Psoas muscle (tissue), 8 donors: Measurements from ENCODE around the gene PRRX1. TPM values are rescaled to one million over a fixed set of nuclear protein-coding genes. Genes with fewer than 3 reads are reported as not detected.

ENCODE experiments used
- ATAC-seq, 4 donors: fragments of 200-7000 bp; cut with Tn5 transposase; one replicate each; pipeline ENCODE4 v1.9.1; 2020; ENCODE audit warnings: moderate library complexity in 3 of 4, mild to moderate bottlenecking in 2 of 4
- DNase-seq, 2 donors: peaks; one replicate each; pipeline ENCODE4 v3.0.0-alpha.2; 2020
- H3K27ac ChIP-seq: fragments of 200-600 bp; one replicate; pipeline ENCODE4 v1.8.0; 2022
- H3K27me3 ChIP-seq, 3 donors: fragments of 200-600 bp in 1 of 3; one replicate each; pipeline versions ENCODE4 v1.6.1 to v1.8.0; 2013 to 2022; ENCODE audit warnings: low read length in 2 of 3, mild to moderate bottlenecking in 2 of 3, moderate library complexity in 1 of 3; ENCODE audit not compliant: insufficient read depth in 3 of 3
- H3K36me3 ChIP-seq, 2 donors: fragments of 200-600 bp in 1 of 2; one replicate each; pipeline versions ENCODE4 v1.6.1 to v1.8.0; 2013 to 2022; ENCODE audit warnings: low read depth in 1 of 2, mild to moderate bottlenecking in 1 of 2, moderate library complexity in 1 of 2; ENCODE audit not compliant: insufficient read depth in 1 of 2
- H3K4me1 ChIP-seq: fragments of 200-600 bp; one replicate; pipeline ENCODE4 v1.8.0; 2022
- H3K4me3 ChIP-seq: fragments of 200-600 bp; one replicate; pipeline ENCODE4 v1.8.0; 2022; ENCODE audit warnings: mild to moderate bottlenecking
- H3K9me3 ChIP-seq: fragments of 200-600 bp; one replicate; pipeline ENCODE4 v1.8.0; 2022
- WGBS, 3 donors: extraction: QIAGEN DNeasy Blood & Tissue Kit; methylation state at CpG; one replicate each; pipeline versions ENCODE4 v1.1.6 to v1.1.7; 2013; 5-methylcytosine and 5-hydroxymethylcytosine counted together
- intact Hi-C, 2 donors: fragments of 100-400 bp; cut with DNase I; formaldehyde crosslinking; loops; one replicate each; pipeline versions ENCODE4 v1.11.0 to v1.14.2; 2022
- polyA plus RNA-seq, 3 donors: library from polyadenylated mRNA; stranded (reverse); fragments of 200-250 nt; gene quantifications; one replicate each; pipeline ENCODE4 v1.2.3, GENCODE V29; 2013
- total RNA-seq, 4 donors: library from RNA; stranded (reverse); fragmentation: NEBNext Ultra II Directional in 2 of 4; extraction: Animal tissue kit (Norgen Biotek cat#: 25700) in 2 of 4; gene quantifications; one replicate each; pipeline versions ENCODE4 v1.2.1 to v1.2.4, GENCODE V29; 2021 to 2023
- TF ChIP-seq, protein P1 (sequence below): fragments of 200-600 bp; IDR thresholded peaks from one replicate; pipeline ENCODE4 v1.8.0; 2022; ENCODE audit warnings: antibody characterized with exemption
- donor health status: healthy with polysubstance abuse.
- donor health status: DM: no; HTN: no; CAD: no; lungs with moderate emphysema.
- donor health status: Bipolar disorder and iron deficiency.
- donor health status: healthy.
- donor health status: DM: yes; HTN: yes; CAD: no.
- donor health status: DM: no; HTN: no; CAD: no.
- donor health status: DM: no; HTN: no; CAD: no.
- donor health status: DM: yes; HTN: yes; CAD: no.

The PRRX1 gene
- total and polyA plus RNA-seq, 7 donors = 27.7 to 256 (median 64.1) TPM

DNA sequence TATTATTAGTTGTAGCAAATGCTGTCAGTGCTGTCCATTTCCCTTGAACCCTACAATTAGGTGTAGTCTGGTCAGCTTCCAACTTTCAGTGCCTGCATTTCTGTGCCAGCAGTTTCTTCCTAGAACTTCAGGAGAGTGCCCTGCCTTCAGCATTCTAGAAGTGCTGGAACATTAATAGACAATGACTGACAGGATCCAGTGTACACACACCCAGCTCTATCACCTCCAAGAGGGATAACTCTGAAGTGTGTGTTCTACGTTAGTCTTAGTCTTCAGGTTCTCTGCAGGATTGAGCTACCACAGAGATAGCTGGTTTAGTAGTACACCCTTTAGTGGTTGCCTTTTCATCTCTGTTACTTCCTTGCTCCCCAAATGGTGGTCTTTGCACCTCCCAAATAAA lies 61.4 kb downstream of the PRRX1 start:
- Histone ChIP-seq H3K9me3 (no peaks in the 10 kb centered on the region), H3K27ac (peak overlapping the region; percentile 97), H3K4me3 (no peak overlapping the region), H3K4me1 (peaks cover 26% of the 10 kb centered on the region), H3K36me3 (peaks cover 0 to 62% of the 10 kb centered on the region in 2 donors), H3K27me3 (no peaks in the 10 kb centered on the region)
- TF ChIP-seq, protein P1, sequence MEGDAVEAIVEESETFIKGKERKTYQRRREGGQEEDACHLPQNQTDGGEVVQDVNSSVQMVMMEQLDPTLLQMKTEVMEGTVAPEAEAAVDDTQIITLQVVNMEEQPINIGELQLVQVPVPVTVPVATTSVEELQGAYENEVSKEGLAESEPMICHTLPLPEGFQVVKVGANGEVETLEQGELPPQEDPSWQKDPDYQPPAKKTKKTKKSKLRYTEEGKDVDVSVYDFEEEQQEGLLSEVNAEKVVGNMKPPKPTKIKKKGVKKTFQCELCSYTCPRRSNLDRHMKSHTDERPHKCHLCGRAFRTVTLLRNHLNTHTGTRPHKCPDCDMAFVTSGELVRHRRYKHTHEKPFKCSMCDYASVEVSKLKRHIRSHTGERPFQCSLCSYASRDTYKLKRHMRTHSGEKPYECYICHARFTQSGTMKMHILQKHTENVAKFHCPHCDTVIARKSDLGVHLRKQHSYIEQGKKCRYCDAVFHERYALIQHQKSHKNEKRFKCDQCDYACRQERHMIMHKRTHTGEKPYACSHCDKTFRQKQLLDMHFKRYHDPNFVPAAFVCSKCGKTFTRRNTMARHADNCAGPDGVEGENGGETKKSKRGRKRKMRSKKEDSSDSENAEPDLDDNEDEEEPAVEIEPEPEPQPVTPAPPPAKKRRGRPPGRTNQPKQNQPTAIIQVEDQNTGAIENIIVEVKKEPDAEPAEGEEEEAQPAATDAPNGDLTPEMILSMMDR = no peak
- no peak for DNase-seq
- ATAC-seq = peak in 2 of 4 donors; percentile 35 to 52
- intact Hi-C loops = no loop called here
- 22 to 59% (median 25%) methylated on average over 1 of the region's 1 CpG for WGBS, 3 donors

DNA sequence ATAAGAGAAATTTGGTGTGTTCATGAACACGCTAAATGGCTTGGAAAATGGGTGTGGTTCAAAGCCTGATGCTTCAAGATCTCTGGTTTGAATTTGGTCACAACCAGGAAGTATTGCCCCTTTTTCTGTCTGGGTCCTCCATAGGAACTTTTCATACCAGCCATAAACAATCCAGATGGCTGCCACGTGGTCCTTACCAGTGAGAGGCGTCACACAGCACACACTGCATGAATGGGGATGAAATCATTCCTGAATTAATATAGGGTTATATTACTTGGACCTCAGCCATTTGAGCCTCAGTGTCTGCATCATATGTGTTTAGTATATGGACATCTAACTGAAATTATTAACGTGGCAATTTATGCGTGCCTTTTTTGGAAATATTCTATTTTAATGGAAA lies 64.0 kb downstream of the PRRX1 start:
- Histone ChIP-seq H3K4me3 (no peak overlapping the region), H3K36me3 (peaks cover 0 to 35% of the 10 kb centered on the region in 2 donors), H3K9me3 (no peaks in the 10 kb centered on the region), H3K27ac (peak overlapping the region; percentile 97), H3K4me1 (peaks cover 41% of the 10 kb centered on the region), H3K27me3 (no peaks in the 10 kb centered on the region)
- WGBS, 3 donors = 66 to 81% (median 80%) methylated on average over 5 of the region's 5 CpGs
- DNase-seq (no peak), ATAC-seq (no peak)
- intact Hi-C loops = no loop called here
- TF ChIP-seq, protein P1 = no peak

DNA sequence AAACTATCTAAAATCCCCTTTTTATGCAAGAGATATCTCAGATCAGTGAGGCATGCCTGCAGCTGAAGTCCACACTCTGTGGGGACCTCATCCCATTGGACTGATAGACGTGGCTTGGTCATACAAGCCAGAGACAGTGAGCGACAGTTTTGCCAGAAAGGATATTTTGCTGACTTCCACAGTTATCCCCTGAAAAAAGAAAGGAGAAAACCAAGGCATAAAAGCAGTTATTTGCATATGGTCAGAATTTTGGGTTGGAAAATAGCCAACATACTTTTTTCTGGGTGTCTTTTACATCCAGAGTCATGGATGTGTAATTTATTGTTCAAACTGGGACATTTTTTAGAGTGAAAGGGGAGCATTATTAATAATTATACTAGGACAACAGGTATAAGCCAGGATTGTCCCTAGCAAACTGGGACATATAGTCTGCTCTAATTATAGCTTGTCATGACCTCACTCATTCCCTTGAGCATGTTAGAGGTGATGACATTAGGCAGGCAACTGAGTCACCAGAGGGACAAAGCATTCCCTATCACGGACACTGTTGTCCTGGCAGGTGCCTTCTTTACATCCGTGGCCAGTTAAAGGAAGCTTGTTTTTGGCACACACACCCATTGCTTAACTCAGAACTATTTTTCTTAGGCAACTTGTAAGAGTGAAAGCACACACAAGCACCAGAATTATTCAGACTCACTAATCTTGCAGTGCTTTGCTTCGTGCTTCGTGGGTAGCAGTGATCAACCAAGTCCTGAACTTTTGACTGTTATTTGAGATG lies 65.5 kb downstream of the PRRX1 start:
- 27 to 35% (median 31%) methylated on average over 6 of the region's 6 CpGs for WGBS, 3 donors
- DNase-seq = peak; percentile 52 to 69
- TF ChIP-seq, protein P1 = no peak
- Histone ChIP-seq H3K27me3 (no peaks in the 10 kb centered on the region), H3K36me3 (peaks cover 0 to 23% of the 10 kb centered on the region in 2 donors), H3K4me3 (peak overlapping the region; percentile 48), H3K4me1 (peaks cover 49% of the 10 kb centered on the region), H3K9me3 (no peaks in the 10 kb centered on the region), H3K27ac (peak overlapping the region; percentile 97)
- peak; percentile 83 to 94 (median 92) for ATAC-seq
- intact Hi-C loops = loop anchor here (5.0 to 10.0 kb wide), 3 partner anchors 37 to 195 kb away; partner anchors contain the start of gene GORAB (in 1 of the 2)

DNA sequence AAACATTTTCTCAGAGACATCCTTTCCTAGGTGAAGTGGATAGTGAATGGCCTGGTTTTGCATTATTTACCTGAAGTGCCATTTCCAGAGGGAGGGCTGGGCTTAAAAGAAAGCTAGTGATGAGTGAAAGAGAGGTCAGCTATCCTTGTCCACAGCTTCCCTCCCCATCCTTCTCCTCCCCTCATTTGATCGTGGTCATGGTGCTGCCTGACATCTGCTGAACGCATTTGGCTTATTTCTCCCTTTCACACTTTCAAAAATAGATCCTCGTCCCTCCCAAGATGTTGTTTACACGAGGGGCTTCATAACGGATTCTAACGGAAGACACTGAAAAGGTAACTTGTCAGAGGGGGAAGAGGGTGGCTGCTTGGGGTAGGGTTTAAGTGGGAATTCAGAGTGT lies 66.1 kb downstream of the PRRX1 start:
- TF ChIP-seq, protein P1 = no peak
- no peak for DNase-seq
- Histone ChIP-seq H3K27me3 (no peaks in the 10 kb centered on the region), H3K4me1 (peaks cover 51% of the 10 kb centered on the region), H3K36me3 (peaks cover 0 to 23% of the 10 kb centered on the region in 2 donors), H3K27ac (peak overlapping the region; percentile 97), H3K4me3 (peak overlapping the region; percentile 48), H3K9me3 (no peaks in the 10 kb centered on the region)
- 11 to 22% (median 22%) methylated on average over 6 of the region's 6 CpGs for WGBS, 3 donors
- ATAC-seq = peak in 3 of 4 donors; percentile 12 to 23 (median 15)
- intact Hi-C loops = loop anchor here (5.0 to 10.0 kb wide), 3 partner anchors 38 to 195 kb away; partner anchors contain the start of gene GORAB (in 1 of the 2)
